Measurements from ENCODE around the gene PGBD5.
A peak's percentile ranks its signal among the peaks of the same experiment; 100 is the strongest.

The PGBD5 gene

DNA sequence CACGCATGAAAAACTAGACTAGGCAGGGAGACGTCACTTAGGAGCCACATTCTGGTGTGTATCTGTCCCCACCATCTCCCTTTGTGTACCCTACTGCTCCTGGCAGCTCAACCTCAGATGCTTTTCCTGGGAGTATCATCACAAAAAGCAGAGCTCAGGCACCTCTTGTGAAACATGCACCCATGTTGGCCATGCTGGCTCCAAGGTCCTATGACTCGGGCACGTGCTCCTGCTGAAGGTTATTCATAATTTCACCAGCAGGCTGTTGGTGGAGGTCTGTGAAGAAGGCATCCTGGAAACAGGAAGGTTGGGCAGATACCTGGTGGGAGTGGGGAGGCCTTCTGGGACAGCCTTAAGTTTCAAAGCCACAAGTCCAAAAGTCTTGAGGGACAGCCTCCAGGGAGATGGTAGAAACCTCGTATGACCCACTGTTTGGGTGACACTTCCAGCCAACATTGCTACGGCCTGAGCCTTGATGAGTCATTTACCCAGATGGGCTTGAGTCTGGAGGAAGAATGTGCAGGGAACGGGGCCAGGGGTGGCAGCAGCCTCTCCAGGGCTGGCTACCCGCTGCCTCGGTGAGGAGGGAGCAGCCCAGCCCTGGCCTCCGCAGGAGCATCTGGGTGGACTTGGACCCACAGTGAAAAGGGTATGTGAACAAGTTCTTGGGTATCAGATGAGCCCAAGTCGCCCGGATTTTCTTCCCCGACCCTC, 75.8 kb downstream of the PGBD5 start:
- DNase-seq (ENCODE audit: low read depth in 2 of 2), result no peak

- DNase-seq (ENCODE audit: low read depth in 2 of 2), result no peak
These were observed 77.1 kb downstream of the PGBD5 start for GRCh38 chr1:230349020-230349393.

- no peak for DNase-seq (ENCODE audit: low read depth in 2 of 2)
These were observed 77.6 kb downstream of the PGBD5 start for GRCh38 chr1:230348386-230349019.

- no peak for DNase-seq (ENCODE audit: low read depth in 2 of 2)
These were observed 78.2 kb downstream of the PGBD5 start for GRCh38 chr1:230347896-230348295.

DNA sequence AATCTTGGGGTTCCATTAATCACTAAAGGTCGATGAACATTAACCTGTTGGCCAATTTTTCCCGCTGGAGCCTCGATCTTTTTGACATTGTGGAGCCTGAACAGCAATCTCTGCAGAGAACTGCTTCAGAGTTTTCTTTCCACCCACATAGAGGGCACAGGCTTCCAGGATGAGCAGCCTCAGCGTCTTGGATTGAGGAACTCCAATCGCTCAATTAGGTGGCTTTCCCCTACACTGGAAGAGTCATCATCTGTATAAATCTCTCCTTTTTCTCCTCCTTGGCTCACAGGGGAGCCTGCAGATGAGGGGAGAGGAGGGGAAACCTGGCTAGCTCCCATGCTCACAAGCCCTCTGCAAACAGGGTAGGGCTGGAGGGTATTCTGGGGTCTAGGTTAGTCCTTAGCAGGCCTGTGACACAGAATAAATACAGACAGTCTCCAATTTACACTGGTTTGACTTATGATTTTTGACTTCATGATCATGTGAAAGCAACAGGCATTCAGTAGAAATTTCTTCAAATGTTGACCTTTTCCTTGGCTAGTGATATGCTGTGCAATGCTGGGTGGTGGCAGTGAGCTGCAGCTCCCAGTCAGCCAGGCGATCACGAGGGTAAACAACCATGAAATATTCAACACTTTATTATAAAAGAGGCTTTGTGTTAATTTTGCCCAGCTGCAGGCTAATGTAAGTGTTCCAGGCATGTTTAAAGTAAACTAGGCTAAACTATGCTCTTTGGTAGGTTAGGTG, 80.8 kb downstream of the PGBD5 start:
- DNase-seq (ENCODE audit: low read depth in 2 of 2), result no peak

DNA sequence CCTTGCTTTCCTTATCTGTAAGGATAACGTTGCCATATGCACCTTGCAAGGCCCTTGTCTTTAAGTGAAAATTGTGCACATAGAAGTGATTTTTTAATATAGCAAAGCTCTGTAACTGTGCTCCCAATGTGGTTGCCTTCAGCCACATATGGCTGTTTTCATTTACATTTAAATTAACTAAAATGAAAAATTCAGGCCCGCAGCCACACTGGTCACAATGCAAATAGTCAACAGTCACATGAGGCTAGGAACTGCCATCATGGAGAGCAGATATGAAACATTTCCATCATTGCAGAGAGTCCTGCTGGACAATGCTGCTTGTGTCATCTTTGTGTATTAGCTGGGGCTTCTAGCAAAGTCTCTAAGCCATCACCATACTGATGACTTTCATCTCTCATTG, 83.4 kb downstream of the PGBD5 start:
- DNase-seq (ENCODE audit: low read depth in 2 of 2), result no peak

GRCh38 chr1:230342019-230342418, 84.1 kb downstream of the PGBD5 start:
- no peak for DNase-seq (ENCODE audit: low read depth in 2 of 2)

DNA sequence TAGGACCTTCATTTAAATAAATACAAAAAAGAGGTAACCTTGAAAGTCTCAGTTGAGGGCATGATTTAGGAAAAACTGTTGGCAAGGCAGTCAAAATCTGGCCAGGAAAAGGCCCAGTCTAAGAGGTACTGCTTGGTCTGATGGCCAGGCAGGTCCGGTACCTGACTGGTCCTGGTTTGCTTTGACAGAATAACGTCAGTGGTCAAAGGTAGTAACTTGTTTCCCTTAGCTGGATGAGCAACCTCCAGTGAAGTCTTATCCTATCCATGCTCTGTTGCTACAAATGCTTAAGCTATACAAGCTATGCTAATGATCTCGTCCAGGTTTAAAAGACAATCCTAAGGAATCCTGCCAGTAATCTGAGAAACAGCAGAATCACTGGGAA, 85.0 kb downstream of the PGBD5 start:
- DNase-seq (ENCODE audit: low read depth in 2 of 2), result no peak

DNA sequence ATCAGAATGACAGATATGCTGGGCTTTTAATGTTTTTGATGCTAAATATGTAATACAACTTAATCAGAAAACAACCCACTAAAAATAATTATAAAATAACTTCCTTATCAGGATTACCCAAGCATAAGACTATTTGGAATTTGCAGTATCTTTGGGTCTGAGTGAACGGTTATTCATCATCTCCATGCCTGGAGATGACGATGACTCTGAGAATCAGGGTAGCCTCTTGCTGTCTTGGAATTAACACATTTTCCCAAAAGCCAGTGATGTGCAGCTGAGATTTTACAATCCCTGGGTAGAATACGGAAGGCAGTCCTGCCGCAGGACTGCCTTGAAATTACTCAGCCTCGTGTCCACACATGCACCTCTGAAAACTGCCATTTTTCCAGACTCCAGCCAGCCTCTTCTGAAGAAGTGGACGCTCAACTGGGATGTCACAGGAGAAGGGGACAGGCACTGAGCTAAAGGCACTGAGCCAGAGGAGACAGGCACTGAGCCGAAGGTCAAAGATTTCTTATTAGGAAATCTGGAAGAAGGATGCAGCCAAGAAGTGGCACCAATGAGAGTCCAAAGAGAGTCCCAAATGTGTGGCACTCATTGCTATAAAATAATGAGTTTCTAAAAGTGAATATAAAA, 85.5 kb downstream of the PGBD5 start:
- DNase-seq (ENCODE audit: low read depth in 2 of 2), result no peak

DNA sequence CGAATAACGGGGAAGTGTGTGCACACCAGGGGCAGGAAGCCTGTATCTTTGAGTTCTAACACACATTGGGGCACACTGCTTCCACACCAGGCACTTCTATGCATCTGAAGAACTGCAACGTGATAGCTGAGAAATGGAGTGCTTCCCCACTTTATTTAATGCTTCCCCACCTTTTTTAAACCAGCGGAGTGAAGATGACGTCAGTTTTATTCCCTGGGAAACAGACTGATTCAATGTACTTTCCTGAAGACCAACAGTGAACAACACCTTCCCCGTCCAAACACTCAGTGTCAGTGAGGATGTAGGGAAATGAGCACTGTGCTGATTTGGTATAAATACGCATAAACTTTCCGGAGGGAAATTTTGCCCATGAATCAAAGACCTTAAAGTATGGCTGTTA, 87.1 kb downstream of the PGBD5 start:
- DNase-seq (ENCODE audit: low read depth in 2 of 2), result no peak

- no peak for DNase-seq (ENCODE audit: low read depth in 2 of 2)
These were observed 88.9 kb downstream of the PGBD5 start for GRCh38 chr1:230337266-230337665.

DNA sequence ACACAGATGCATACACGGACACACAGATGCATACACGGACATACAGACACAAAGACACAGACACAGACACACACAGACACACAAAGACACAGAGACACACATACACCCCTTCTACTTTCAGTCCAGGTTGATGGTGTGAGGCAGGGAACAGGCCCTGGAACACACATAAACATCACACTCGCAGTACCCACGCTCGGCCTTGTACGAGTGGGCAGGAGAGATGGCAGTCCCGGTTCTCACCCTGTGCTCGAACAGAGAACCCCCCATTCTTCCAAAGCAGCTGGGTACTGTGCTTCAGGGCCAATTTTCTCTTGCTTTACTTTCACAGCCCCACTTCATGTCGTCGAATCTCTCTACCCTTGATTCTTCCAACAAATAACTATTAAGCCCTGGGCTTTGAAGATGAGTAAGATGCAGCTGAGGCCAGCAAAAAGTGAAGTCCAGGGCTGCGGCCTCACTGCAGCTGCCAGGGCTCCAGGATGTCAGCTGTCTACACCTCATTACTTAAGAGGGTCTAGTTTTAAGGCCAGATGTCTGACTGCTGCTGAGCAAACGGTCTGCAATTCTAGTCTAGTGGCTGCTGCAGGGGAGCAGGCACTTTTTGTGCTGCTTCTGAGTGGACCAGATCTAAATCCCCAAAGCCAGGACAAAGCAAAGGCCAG, 90.1 kb downstream of the PGBD5 start:
- no peak for DNase-seq (ENCODE audit: low read depth in 2 of 2)

DNA sequence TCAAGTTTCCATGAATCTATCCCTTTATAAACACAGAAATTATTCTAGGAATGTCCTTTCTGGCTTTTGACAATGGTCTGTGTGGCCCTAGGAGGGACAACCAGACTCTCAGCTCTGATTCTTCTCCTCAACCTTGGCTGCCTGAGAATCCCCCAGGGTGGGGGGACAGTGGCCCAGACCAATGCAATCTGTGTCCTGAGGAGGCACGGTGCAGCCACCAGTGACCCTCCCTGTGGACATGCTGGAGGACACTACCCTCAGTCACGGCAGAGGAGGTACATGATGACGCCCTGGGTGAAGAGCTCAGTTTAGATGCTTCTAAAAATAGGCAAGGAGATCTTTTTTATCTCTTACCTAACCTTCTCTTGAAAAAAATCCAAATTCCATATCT, 91.7 kb downstream of the PGBD5 start:
- no peak for DNase-seq (ENCODE audit: low read depth in 2 of 2)

DNA sequence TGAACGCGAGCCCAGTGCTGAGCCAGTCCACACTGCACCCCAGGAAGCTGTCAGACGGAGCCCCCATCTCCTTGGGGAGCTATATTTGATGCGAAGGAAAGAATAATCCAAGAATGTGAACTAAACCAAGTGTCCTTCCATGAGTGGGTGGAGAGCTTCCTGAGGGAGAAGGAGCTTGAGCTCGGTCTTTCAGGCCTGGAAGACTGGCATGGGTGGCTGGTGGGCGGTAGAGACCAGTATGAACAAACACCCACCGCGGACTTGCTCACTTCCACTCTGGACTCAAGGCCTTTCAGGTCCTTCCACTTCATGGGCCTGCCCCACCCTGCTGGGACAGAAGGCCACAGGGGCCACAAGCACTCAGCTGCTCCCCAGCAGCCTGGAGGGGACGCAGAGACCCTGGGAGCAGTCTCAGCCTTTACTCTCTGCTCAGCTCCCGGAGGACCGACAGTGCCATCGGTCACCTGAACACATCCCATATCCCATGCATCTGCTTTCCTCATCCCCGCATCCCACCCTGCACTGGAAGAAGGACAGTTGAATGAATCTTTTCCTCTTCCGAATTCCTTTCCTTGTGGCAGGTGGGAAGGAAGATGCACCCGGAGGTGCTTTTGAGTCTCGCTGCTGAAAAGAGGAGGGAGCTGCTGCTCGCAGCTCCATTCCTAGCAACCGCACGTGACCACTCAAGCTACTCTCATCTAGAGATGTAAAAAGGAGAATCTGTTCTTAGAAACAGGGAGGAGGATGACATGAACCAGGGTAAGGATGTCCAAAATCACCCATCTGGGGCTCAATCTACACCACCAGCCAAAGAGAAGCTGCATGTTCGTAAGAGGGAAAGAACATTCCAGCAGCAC, 92.3 kb downstream of the PGBD5 start:
- no peak for DNase-seq (ENCODE audit: low read depth in 2 of 2)

DNA sequence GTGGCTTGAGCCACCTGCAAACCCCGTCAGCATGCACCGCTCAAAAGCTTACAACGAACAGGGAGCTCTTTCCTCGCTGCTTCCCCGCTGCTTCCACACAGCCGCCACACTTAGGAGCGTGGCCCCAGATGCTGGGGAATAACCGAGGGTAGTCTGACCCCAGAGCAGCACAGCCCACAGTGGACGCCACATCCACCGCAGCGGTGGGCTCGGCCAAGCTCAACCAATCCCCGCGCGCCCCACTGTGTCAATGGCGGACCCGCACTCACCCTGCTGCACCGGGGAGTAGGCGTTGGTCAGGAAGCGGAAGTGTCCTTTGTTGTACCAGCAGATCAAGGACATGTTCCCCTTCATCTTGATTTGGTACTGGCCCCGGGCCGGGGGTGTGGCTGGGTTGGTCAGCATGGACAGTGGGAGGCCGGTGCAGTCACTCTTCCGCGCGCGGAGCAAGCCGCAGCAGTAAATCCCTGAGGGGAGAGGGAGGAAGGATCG, 93.5 kb downstream of the PGBD5 start:
- no peak for DNase-seq (ENCODE audit: low read depth in 2 of 2)

GRCh38 chr1:230332061-230332460, 94.1 kb downstream of the PGBD5 start:
- no peak for DNase-seq (ENCODE audit: low read depth in 2 of 2)

DNA sequence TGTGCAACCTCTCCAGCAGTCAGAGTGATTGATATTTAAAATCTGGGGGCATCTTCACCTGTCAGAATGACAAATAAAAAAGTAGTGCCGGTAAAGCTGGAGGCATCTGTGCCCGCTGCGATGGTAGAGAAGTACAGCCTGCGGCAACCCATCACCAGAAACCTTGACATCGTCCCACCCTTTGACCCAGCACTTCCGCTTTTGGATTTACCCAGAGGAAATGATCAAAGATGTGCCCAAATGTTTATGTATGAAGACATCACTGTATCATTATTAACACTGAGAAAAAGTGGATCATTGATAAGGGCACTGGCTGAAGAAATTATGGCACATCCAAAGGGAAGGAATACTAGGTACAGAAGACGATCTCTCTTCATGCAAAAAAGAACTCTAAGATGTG, 96.0 kb downstream of the PGBD5 start:
- DNase-seq (ENCODE audit: low read depth in 2 of 2), result no peak

DNA sequence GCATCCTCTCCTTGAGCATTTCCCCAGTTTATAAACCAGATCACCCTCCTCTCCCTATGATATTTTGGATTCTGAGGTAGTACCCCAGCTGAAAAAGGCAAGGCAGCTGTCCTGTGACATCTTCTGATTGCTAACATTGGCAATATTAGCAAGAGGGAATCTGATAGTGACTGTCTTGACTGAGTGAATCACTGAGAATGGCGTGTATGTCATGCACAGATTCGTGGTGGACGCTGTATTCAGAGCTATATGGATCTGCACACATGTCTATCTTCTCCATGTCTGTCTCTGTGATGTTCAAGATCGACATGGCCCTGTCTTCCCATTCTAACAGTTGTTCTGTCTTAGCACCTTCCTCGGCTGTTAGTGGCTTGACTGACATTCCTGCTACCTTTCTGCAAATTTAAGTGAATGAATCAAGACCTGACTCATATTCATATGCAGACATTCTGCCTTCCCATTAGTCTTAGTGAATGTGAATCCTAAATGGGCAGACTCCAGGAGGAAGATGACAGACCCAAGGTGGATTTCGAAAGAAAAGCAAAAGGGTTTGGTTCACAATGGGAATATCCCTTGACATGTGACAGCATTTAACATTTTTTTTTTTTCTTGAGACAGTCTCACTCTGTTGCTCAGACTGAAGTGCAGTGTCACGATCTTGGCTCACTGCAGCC, 97.7 kb downstream of the PGBD5 start:
- no peak for DNase-seq (ENCODE audit: low read depth in 2 of 2)

- DNase-seq (ENCODE audit: low read depth in 2 of 2), result peak in 1 of 2 donors; percentile 9
These were observed 98.2 kb downstream of the PGBD5 start for GRCh38 chr1:230327892-230328284.
